KMS-11 (cell line): Measurements from ENCODE around the gene ASCC3.

Experiments used
- H2AFZ ChIP-seq: fragments of 200-600 bp; sonication (generic); 2 replicates; pipeline ENCODE4 v1.6.1; 2016; ENCODE audit warnings: antibody characterized with exemption, mixed run types, low read depth
- H3K27ac ChIP-seq: fragments of 200-600 bp; sonication (generic); 2 replicates; pipeline ENCODE4 v1.6.1; 2016; ENCODE audit warnings: mild to moderate bottlenecking, mixed run types
- H3K27me3 ChIP-seq: fragments of 200-600 bp; sonication (generic); 2 replicates; pipeline ENCODE4 v1.6.1; 2017; ENCODE audit warnings: mild to moderate bottlenecking, low read depth, mixed run types, moderate library complexity; ENCODE audit not compliant: insufficient read depth
- H3K36me3 ChIP-seq: fragments of 200-600 bp; sonication (generic); 2 replicates; pipeline ENCODE4 v1.6.1; 2017; ENCODE audit warnings: mild to moderate bottlenecking, mixed run types; ENCODE audit not compliant: insufficient read depth
- H3K4me1 ChIP-seq: fragments of 200-600 bp; sonication (generic); 2 replicates; pipeline ENCODE4 v1.6.1; 2016; ENCODE audit warnings: mild to moderate bottlenecking, low read depth, mixed run types; ENCODE audit not compliant: poor library complexity, severe bottlenecking
- H3K4me2 ChIP-seq: fragments of 200-600 bp; sonication (generic); 2 replicates; pipeline ENCODE4 v1.7.0; 2016; ENCODE audit warnings: mild to moderate bottlenecking, mixed run types
- H3K4me3 ChIP-seq: fragments of 200-600 bp; sonication (generic); IDR thresholded peaks from 2 replicates; pipeline ENCODE4 v1.6.1; 2017; ENCODE audit warnings: low read depth, low read length, mixed read lengths; ENCODE audit not compliant: insufficient read depth
- H3K79me2 ChIP-seq: fragments of 200-600 bp; sonication (generic); 2 replicates; pipeline ENCODE4 v1.6.1; 2016; ENCODE audit warnings: low read depth, mixed run types; ENCODE audit not compliant: insufficient read depth
- H3K9ac ChIP-seq: fragments of 200-600 bp; sonication (generic); 2 replicates; pipeline ENCODE4 v1.6.1; 2016; ENCODE audit warnings: mild to moderate bottlenecking, mixed run types
- H4K20me1 ChIP-seq: fragments of 200-600 bp; sonication (generic); 2 replicates; pipeline ENCODE4 v1.6.1; 2016; ENCODE audit warnings: mild to moderate bottlenecking, mixed run types; ENCODE audit not compliant: insufficient read depth
- CTCF ChIP-seq: fragments of 200-600 bp; sonication (generic); conservative IDR thresholded peaks from 2 replicates; pipeline ENCODE4 v1.6.1; 2017; ENCODE audit warnings: low read depth, mild to moderate bottlenecking, antibody characterized with exemption, low read length, moderate library complexity, mixed read lengths

The ASCC3 gene

GRCh38 chr6:100599088-100599770 lies 281.9 kb downstream of the ASCC3 start:
- TF ChIP-seq CTCF = no peak
- no peaks in the 10 kb centered on the region for H3K4me1 ChIP-seq
- H3K9ac ChIP-seq = no peak overlapping the region
- H3K4me3 ChIP-seq = no peak overlapping the region
- H4K20me1 ChIP-seq = no peaks in the 10 kb centered on the region
- no peaks in the 10 kb centered on the region for H3K79me2 ChIP-seq
- H3K27ac ChIP-seq = no peak overlapping the region
- no peak overlapping the region for H2AFZ ChIP-seq
- no peak overlapping the region for H3K4me2 ChIP-seq
- no peaks in the 10 kb centered on the region for H3K36me3 ChIP-seq
- H3K27me3 ChIP-seq = no peaks in the 10 kb centered on the region

- Histone ChIP-seq H2AFZ (no peak overlapping the region), H3K79me2 (no peaks in the 10 kb centered on the region)
- no peak for TF ChIP-seq CTCF
These were observed 285.7 kb downstream of the ASCC3 start for GRCh38 chr6:100595456-100595855.

GRCh38 chr6:100593522-100593921 lies 287.6 kb downstream of the ASCC3 start:
- Histone ChIP-seq H3K36me3 (no peaks in the 10 kb centered on the region), H3K27me3 (no peaks in the 10 kb centered on the region), H3K4me3 (no peak overlapping the region), H3K79me2 (no peaks in the 10 kb centered on the region), H4K20me1 (no peaks in the 10 kb centered on the region), H2AFZ (no peak overlapping the region), H3K4me1 (no peaks in the 10 kb centered on the region), H3K4me2 (no peak overlapping the region), H3K9ac (no peak overlapping the region), H3K27ac (no peak overlapping the region)
- TF ChIP-seq CTCF = no peak

More at GRCh38 chr6:100595456-100595855, 285.7 kb downstream of the ASCC3 start:
- no peaks in the 10 kb centered on the region for H3K4me1 ChIP-seq
- H4K20me1 ChIP-seq = no peaks in the 10 kb centered on the region
- no peak overlapping the region for H3K27ac ChIP-seq
- no peak overlapping the region for H3K4me3 ChIP-seq
- H3K4me2 ChIP-seq = no peak overlapping the region
- no peaks in the 10 kb centered on the region for H3K36me3 ChIP-seq
- no peak overlapping the region for H3K9ac ChIP-seq
- no peaks in the 10 kb centered on the region for H3K27me3 ChIP-seq

- no peak overlapping the region for H3K9ac ChIP-seq
- no peak for TF ChIP-seq CTCF
- H2AFZ ChIP-seq = no peak overlapping the region
- H3K79me2 ChIP-seq = no peaks in the 10 kb centered on the region
- no peaks in the 10 kb centered on the region for H4K20me1 ChIP-seq
- H3K27me3 ChIP-seq = no peaks in the 10 kb centered on the region
- no peak overlapping the region for H3K4me3 ChIP-seq
- H3K4me1 ChIP-seq = no peaks in the 10 kb centered on the region
- no peak overlapping the region for H3K4me2 ChIP-seq
- no peaks in the 10 kb centered on the region for H3K36me3 ChIP-seq
- H3K27ac ChIP-seq = no peak overlapping the region
These were observed 288.2 kb downstream of the ASCC3 start for GRCh38 chr6:100592929-100593328.
